Eye (tissue), 1 donor: ENCODE measurements around the gene GZMM.

Source experiments
- DNase-seq: peaks from one replicate; pipeline ENCODE4 v3.0.0-alpha.2; 2015

Gene GZMM

GRCh38 chr19:512547-513365 is 31.1 kb upstream of the GZMM start:
- peak; percentile 73 for DNase-seq

GRCh38 chr19:513368-514165 is 30.3 kb upstream of the GZMM start:
- no peak for DNase-seq

GRCh38 chr19:514166-514663 is 29.6 kb upstream of the GZMM start:
- no peak for DNase-seq

GRCh38 chr19:517721-518597 is 25.9 kb upstream of the GZMM start:
- peak; percentile 95 for DNase-seq

GRCh38 chr19:518598-519231 is 25.1 kb upstream of the GZMM start:
- DNase-seq = no peak

GRCh38 chr19:519449-519865 is 24.4 kb upstream of the GZMM start:
- DNase-seq = no peak

GRCh38 chr19:522726-523125 is 21.1 kb upstream of the GZMM start:
- no peak for DNase-seq

GRCh38 chr19:524062-524674 is 19.7 kb upstream of the GZMM start:
- DNase-seq = no peak

GRCh38 chr19:525029-525428 is 18.8 kb upstream of the GZMM start:
- DNase-seq = no peak

GRCh38 chr19:525857-526419 is 17.9 kb upstream of the GZMM start:
- DNase-seq = no peak

- DNase-seq = no peak
Observed at GRCh38 chr19:530134-531008, 13.5 kb upstream of the GZMM start.

- peak; percentile 95 for DNase-seq
Observed at GRCh38 chr19:531009-531752, 12.7 kb upstream of the GZMM start.

GRCh38 chr19:531753-532560 is 11.9 kb upstream of the GZMM start, which contains the start of gene CDC34:
Gene CDC34, plus strand, starts transcription at chr19:531760. Its CDS starts 172 bp downstream, at chr19:531932.
- DNase-seq = peak; percentile 49

- peak; percentile 88 for DNase-seq
Observed at GRCh38 chr19:532561-533363, 11.1 kb upstream of the GZMM start.

GRCh38 chr19:533364-534058 is 10.3 kb upstream of the GZMM start:
- no peak for DNase-seq

GRCh38 chr19:534088-534487 is 9.8 kb upstream of the GZMM start:
- DNase-seq = no peak
